Adipocyte (in vitro differentiated cells): Measurements from ENCODE around the gene LTBP4.
"Not testable (repeated sequence)": the region's sequence is repeated elsewhere in the genome, so short reads cannot be mapped to it uniquely, and the experiment has no call there.

Source experiments
- DNase-seq: peaks from one replicate; pipeline ENCODE4 v3.0.0-alpha.2; 2015; ENCODE audit warnings: low read depth
- H3K27me3 ChIP-seq: replicated peaks from 2 replicates; pipeline ENCODE4 v1.7.0; 2013; ENCODE audit warnings: mild to moderate bottlenecking, low read length, moderate library complexity; ENCODE audit not compliant: control insufficient read depth, insufficient read depth
- H3K36me3 ChIP-seq: 2 replicates; pipeline ENCODE4 v1.7.0; 2013; ENCODE audit warnings: low read length, mild to moderate bottlenecking, moderate library complexity; ENCODE audit not compliant: control insufficient read depth, insufficient read depth, severe bottlenecking
- H3K4me1 ChIP-seq: 2 replicates; pipeline ENCODE4 v1.7.0; 2013; ENCODE audit warnings: mild to moderate bottlenecking, low read length, moderate library complexity; ENCODE audit not compliant: control insufficient read depth, insufficient read depth
- H3K4me3 ChIP-seq: 2 replicates; pipeline ENCODE4 v1.7.0; 2013; ENCODE audit warnings: mild to moderate bottlenecking, low read length, moderate library complexity
- H3K9ac ChIP-seq: 2 replicates; pipeline ENCODE4 v1.7.0; 2013; ENCODE audit warnings: mild to moderate bottlenecking, low read length, moderate library complexity
- H3K9me3 ChIP-seq: 2 replicates; pipeline ENCODE4 v1.7.0; 2013; ENCODE audit warnings: mild to moderate bottlenecking, low read length, moderate library complexity; ENCODE audit not compliant: control insufficient read depth

LTBP4 gene

DNA sequence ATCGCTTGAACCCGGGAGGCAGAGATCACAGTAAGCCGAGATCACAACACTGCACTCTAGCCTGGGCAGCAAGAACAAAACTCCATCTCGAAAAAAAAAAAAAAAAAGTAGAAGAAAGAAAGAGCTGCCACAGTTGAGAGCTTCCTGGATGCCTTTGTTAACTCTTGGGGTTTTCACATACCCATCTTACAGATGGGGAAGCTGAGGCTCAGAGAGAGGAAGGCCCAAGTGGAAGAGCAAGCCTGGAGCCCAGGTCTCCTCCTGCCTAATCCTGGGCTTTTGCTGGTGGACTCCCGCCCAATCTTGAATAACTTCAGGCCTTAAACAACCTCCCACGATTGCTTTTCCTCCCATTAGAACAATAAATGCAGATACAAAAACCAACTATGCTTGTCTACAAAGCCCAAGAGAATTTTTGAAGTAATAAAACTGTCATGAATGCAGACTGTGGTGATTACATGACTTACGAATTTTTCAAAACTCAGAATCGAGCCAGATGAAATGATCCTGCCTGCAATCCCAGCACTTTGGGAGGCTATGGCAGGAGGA is 41.7 kb downstream of the LTBP4 start:
- Histone ChIP-seq H3K36me3 (no peaks in the 10 kb centered on the region), H3K27me3 (no peaks in the 10 kb centered on the region), H3K9me3 (no peaks in the 10 kb centered on the region), H3K9ac (no peak overlapping the region), H3K4me3 (no peak overlapping the region), H3K4me1 (peaks cover 33% of the 10 kb centered on the region)
- no peak for DNase-seq

GRCh38 chr19:40646743-40647254 is 45.6 kb downstream of the LTBP4 start:
- no peak for DNase-seq
- H3K4me1 ChIP-seq: peaks cover 40% of the 10 kb centered on the region
- H3K4me3 ChIP-seq: peak overlapping the region; percentile 73
- H3K36me3 ChIP-seq: no peaks in the 10 kb centered on the region
- H3K9me3 ChIP-seq: no peaks in the 10 kb centered on the region
- H3K27me3 ChIP-seq: no peaks in the 10 kb centered on the region
- peak overlapping the region; percentile 83 for H3K9ac ChIP-seq

DNA sequence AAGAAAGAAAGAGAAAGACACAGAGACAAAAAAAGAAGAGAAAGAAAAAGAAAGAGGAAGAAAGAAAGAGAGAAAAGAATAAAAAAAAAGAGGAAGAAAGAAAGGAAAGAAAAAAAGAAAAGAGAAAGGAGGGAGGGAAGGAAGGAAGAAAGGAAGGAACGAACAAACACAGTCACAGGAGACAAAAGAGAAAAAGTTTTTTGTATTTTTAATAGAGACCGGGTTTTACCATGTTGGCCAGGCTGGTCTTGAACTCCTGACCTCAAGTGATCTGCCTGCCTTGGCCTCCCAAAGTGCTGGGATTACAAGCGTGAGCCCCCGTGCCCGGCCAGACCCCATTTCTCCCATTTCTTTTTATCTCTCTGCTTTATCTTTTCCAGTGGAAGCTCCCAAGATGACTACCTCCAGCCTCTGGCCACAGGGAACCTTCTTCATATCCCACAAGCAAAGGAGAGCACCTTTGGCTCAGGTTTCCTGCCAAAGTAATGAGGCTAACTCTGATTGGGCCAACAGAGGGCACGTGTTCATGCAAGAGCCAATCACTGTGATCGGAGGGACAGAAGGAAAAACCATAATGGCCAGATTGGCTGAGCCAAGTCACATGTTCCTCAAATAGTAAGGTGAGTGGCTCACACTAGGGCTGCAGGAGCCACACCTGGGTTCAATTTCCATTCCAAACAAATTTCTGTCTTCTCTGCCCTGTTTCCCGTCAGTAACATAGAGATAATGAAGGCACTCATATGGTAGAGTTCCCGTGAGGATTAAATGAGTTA is 48.9 kb downstream of the LTBP4 start:
- DNase-seq, H3K27me3 ChIP-seq, H3K9me3 ChIP-seq, H3K36me3 ChIP-seq: not testable (repeated sequence)
- H3K4me3 ChIP-seq: peak overlapping the region; percentile 1
- peaks cover 42% of the 10 kb centered on the region for H3K4me1 ChIP-seq
- peak overlapping the region; percentile 0 for H3K9ac ChIP-seq

- peak overlapping the region; percentile 66 for H3K9ac ChIP-seq
- H3K4me1 ChIP-seq: peaks cover 35% of the 10 kb centered on the region
- H3K36me3 ChIP-seq: no peaks in the 10 kb centered on the region
- H3K9me3 ChIP-seq: no peaks in the 10 kb centered on the region
- no peaks in the 10 kb centered on the region for H3K27me3 ChIP-seq
- peak overlapping the region; percentile 42 for H3K4me3 ChIP-seq
- DNase-seq: peak; percentile 65
These were observed 49.7 kb downstream of the LTBP4 start for GRCh38 chr19:40650749-40651305.

DNA sequence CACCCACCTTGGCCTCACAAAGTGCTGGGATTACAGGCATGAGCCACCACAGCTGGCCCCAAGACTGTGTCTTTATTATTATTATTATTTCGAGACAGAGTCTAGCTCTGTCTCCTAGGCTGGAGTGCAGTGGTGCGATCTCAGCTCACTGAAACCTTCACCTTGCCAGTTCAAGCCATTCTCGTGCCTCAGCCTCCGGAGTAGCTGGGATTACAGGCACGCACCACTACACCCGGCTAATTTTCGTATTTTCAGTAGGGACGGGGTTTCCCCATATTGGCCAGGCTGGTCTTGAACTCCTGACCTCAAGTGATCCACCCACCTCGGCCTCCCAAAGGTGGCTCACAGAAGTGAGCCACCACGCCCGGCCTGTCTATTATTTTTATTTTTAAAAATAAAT is 51.1 kb downstream of the LTBP4 start:
- not testable (repeated sequence) for H3K9ac ChIP-seq, H3K36me3 ChIP-seq, H3K4me3 ChIP-seq, H3K27me3 ChIP-seq, H3K9me3 ChIP-seq, DNase-seq
- peaks cover 24% of the 10 kb centered on the region for H3K4me1 ChIP-seq

GRCh38 chr19:40655684-40656083 is 54.5 kb downstream of the LTBP4 start:
- H3K4me1 ChIP-seq: peaks cover 26% of the 10 kb centered on the region
- H3K4me3 ChIP-seq, H3K9ac ChIP-seq, H3K9me3 ChIP-seq, H3K27me3 ChIP-seq, DNase-seq, H3K36me3 ChIP-seq: not testable (repeated sequence)

GRCh38 chr19:40658031-40658430 is 56.9 kb downstream of the LTBP4 start:
- H3K4me1 ChIP-seq: peaks cover 12% of the 10 kb centered on the region
- H3K9me3 ChIP-seq: no peaks in the 10 kb centered on the region
- H3K4me3 ChIP-seq: no peak overlapping the region
- H3K36me3 ChIP-seq: no peaks in the 10 kb centered on the region
- no peaks in the 10 kb centered on the region for H3K27me3 ChIP-seq
- no peak for DNase-seq
- no peak overlapping the region for H3K9ac ChIP-seq

GRCh38 chr19:40659116-40659515 is 57.9 kb downstream of the LTBP4 start:
- no peak overlapping the region for H3K4me3 ChIP-seq
- no peak overlapping the region for H3K9ac ChIP-seq
- H3K27me3 ChIP-seq: no peaks in the 10 kb centered on the region
- DNase-seq: no peak
- H3K9me3 ChIP-seq: no peaks in the 10 kb centered on the region
- no peaks in the 10 kb centered on the region for H3K36me3 ChIP-seq
- H3K4me1 ChIP-seq: peaks cover 20% of the 10 kb centered on the region

DNA sequence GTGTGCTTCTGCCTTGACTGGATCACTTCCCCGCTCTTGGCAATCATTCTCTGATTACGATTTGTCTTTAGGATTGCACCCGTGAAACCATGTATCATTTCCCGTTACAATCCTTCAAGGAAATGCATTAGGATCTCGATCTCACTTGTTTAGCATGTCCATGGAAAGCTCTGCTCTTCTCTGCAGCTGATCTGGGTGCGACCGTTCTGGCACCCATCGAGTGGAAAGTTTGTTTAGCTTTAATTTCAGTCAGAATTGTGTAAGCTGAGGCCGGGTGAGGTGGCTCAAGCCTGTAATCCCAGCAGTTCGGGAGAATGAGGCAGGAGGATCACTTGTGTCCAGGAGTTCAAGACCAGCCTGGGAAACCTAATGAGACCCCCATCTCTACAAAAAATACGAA is 58.4 kb downstream of the LTBP4 start:
- Histone ChIP-seq H3K36me3 (no peaks in the 10 kb centered on the region), H3K27me3 (no peaks in the 10 kb centered on the region), H3K4me3 (no peak overlapping the region), H3K4me1 (peaks cover 20% of the 10 kb centered on the region), H3K9ac (peak overlapping the region; percentile 21), H3K9me3 (no peaks in the 10 kb centered on the region)
- DNase-seq: no peak

DNA sequence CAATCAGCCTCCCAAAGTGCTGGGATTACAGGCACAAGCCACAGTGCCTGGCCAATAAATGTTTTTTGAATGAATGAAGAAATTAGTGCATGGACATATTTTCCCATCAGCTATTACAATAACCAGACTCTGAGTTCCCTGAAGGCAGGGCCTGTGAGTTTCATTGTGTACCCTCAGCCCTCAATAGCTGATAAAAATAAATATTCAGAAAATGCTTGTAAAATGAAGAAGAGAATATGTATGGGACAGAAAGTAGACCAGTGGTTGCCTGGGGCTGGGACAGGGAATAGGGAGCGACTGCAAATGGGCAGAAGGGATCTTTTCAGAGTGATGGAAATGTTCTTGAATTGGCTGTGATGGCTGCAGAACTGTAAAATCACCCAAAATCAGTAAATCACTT is 60.4 kb downstream of the LTBP4 start:
- Histone ChIP-seq H3K9ac (no peak overlapping the region), H3K4me3 (no peak overlapping the region), H3K36me3 (peaks cover under 1% of the 10 kb centered on the region), H3K27me3 (no peaks in the 10 kb centered on the region), H3K9me3 (no peaks in the 10 kb centered on the region), H3K4me1 (peaks cover 20% of the 10 kb centered on the region)
- DNase-seq: no peak

DNA sequence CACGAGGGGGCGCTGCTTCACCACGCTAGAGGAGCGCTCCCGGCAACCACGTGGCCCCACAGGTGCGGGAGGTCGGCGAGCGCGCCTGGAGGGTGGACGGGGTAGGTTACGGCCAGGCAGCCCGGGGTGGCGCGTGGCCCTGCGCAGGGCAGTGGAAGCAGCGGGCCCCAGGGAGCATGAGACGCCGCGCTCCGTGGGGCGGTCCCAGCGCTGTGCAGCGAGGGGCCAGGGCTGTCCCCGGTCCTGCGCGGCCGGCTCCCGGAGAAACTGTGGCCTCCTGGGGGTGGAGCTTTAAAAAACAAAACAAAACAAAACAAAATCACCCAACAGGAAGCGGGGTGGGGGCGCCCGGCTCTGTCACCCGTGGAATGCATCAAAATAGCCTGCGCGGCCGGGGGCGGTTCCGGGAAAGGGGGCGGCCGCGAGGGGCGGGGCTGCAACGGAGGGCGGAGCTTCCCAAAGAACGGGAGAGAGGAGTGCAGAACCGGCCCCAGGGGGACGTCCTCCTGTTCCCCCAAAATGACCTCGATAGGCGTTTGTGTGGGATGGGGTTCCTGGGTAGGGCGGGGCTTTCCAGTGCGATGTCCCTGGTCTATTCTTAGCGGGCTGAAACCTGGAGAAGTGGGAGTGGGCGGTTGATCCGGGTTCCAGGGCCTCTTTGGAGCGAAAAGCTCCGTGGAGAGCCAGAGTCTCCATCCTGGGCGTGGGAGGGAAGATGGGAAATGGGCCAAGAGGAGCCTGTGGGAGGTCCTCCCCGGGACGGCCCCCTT is 61.9 kb downstream of the LTBP4 start:
- peaks cover 15% of the 10 kb centered on the region for H3K36me3 ChIP-seq
- H3K4me1 ChIP-seq: peaks cover 20% of the 10 kb centered on the region

More for the DNA sequence above, 61.9 kb downstream of the LTBP4 start:
- Histone ChIP-seq H3K27me3 (no peaks in the 10 kb centered on the region), H3K9ac (peak overlapping the region; percentile 55), H3K4me3 (peak overlapping the region; percentile 83), H3K9me3 (no peaks in the 10 kb centered on the region)
- peak; percentile 95 for DNase-seq
